K562 treated with DMSO at 1 percent for 12 hours (cell line): Measurements from ENCODE around the gene RHOBTB1. TPM values are rescaled to one million over a fixed set of nuclear protein-coding genes. Genes with fewer than 3 reads are reported as not detected.

Experiments used
- total RNA-seq: library from RNA; unstranded; fragments of 300-600 nt; gene quantifications from 2 replicates; pipeline ENCODE4 v1.2.3, GENCODE V29; 2022; ENCODE audit not compliant: insufficient read depth

RHOBTB1 gene, protein sequence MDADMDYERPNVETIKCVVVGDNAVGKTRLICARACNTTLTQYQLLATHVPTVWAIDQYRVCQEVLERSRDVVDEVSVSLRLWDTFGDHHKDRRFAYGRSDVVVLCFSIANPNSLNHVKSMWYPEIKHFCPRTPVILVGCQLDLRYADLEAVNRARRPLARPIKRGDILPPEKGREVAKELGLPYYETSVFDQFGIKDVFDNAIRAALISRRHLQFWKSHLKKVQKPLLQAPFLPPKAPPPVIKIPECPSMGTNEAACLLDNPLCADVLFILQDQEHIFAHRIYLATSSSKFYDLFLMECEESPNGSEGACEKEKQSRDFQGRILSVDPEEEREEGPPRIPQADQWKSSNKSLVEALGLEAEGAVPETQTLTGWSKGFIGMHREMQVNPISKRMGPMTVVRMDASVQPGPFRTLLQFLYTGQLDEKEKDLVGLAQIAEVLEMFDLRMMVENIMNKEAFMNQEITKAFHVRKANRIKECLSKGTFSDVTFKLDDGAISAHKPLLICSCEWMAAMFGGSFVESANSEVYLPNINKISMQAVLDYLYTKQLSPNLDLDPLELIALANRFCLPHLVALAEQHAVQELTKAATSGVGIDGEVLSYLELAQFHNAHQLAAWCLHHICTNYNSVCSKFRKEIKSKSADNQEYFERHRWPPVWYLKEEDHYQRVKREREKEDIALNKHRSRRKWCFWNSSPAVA
- 13.9 and 14.0 TPM in 2 replicates for total RNA-seq

GRCh38 chr10:60944058-60944909 is at the start of gene RHOBTB1:
TSS of gene RHOBTB1 (minus strand) at chr10:60944185. CDS start at chr10:60911542, 32,643 bp downstream.

Other genes with a start within 250 kb of the RHOBTB1 start
- gene CDK1, start 165.7 kb downstream of the RHOBTB1 start, total RNA-seq = 81.1 and 166 TPM in 2 replicates